22Rv1 (cell line): ENCODE measurements around the gene CACNB4.

Experiments used
- ZFX ChIP-seq: fragments of 450-650 bp; IDR thresholded peaks from 2 replicates; pipeline ENCODE4 v1.6.1; 2017; ENCODE audit warnings: antibody characterized with exemption, borderline replicate concordance
- TF ChIP-seq, protein P1 (sequence below): fragments of 450-650 bp; IDR thresholded peaks from 2 replicates; pipeline ENCODE4 v1.5.1; 2017; ENCODE audit warnings: mild to moderate bottlenecking

DNA sequence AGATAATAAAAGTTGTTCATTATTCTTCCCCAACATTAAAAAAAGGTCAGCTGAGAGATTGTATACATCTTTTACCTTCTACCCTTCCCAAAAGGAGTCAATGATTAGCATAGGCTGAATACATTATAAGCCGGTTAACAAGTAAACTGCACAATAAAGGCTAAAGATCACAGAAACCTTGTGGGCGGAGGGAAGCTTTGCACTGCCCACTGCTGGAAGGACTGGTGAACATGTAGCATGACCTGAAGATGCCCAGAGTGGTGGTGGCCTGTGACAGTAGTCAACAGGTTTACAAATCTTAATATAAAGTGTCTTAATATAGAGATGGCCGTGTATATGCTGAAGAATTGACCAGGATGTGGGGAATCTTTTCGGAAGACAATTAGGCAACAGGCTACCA is 306.3 kb downstream of the CACNB4 start:
- TF ChIP-seq, protein P1, sequence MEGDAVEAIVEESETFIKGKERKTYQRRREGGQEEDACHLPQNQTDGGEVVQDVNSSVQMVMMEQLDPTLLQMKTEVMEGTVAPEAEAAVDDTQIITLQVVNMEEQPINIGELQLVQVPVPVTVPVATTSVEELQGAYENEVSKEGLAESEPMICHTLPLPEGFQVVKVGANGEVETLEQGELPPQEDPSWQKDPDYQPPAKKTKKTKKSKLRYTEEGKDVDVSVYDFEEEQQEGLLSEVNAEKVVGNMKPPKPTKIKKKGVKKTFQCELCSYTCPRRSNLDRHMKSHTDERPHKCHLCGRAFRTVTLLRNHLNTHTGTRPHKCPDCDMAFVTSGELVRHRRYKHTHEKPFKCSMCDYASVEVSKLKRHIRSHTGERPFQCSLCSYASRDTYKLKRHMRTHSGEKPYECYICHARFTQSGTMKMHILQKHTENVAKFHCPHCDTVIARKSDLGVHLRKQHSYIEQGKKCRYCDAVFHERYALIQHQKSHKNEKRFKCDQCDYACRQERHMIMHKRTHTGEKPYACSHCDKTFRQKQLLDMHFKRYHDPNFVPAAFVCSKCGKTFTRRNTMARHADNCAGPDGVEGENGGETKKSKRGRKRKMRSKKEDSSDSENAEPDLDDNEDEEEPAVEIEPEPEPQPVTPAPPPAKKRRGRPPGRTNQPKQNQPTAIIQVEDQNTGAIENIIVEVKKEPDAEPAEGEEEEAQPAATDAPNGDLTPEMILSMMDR, result no peak
- no peak for TF ChIP-seq ZFX
